Gastroesophageal sphincter (tissue), 4 donors: Measurements from ENCODE around the gene TBCD. TPM values are rescaled to one million over a fixed set of nuclear protein-coding genes. Genes with fewer than 3 reads are reported as not detected.

Experiments used
- ATAC-seq: fragments of 150-250 bp; one replicate; pipeline ENCODE4 v1.9.1; 2016; ENCODE audit warnings: mild to moderate bottlenecking, moderate library complexity
- H3K27ac ChIP-seq, 4 donors: fragments of 200-600 bp; sonication (generic) in 3 of 4; 1 replicate in 3 of 4; 2 replicates in 1 of 4; pipeline ENCODE4 v1.5.1; 2016 to 2019
- H3K27me3 ChIP-seq: fragments of 200-600 bp; sonication (generic); one replicate; pipeline ENCODE4 v1.5.1; 2019
- H3K36me3 ChIP-seq, 2 donors: fragments of 200-600 bp; sonication (generic); one replicate each; pipeline ENCODE4 v1.5.1; 2019; ENCODE audit warnings: control low read depth in 1 of 2
- H3K4me1 ChIP-seq, 3 donors: fragments of 200-600 bp; sonication (generic); 1 replicate in 2 of 3; 2 replicates in 1 of 3; pipeline ENCODE4 v1.5.1; 2016 to 2019; ENCODE audit warnings: control low read depth in 2 of 3
- H3K4me3 ChIP-seq, 2 donors: fragments of 200-600 bp; sonication (generic); one replicate each; pipeline ENCODE4 v1.5.1; 2019; ENCODE audit warnings: mild to moderate bottlenecking in 1 of 2, moderate library complexity in 1 of 2
- H3K9me3 ChIP-seq, 3 donors: fragments of 200-600 bp; sonication (generic); one replicate each; pipeline ENCODE4 v1.5.1; 2017 to 2019; ENCODE audit warnings: control low read depth in 2 of 3
- CTCF ChIP-seq, 4 experiments: fragments of 200-600 bp in 2 of 4; fragments of 450-650 bp in 2 of 4; sonication (generic) in 1 of 4; IDR thresholded peaks; one replicate each; pipeline ENCODE4 v1.5.1; 2017 to 2019; ENCODE audit warnings: antibody characterized with exemption in 4 of 4, mild to moderate bottlenecking in 2 of 4, moderate library complexity in 2 of 4
- EP300 ChIP-seq: sonication (generic); formaldehyde crosslinking; IDR thresholded peaks from one replicate; pipeline ENCODE4 v1.6.1; 2017; ENCODE audit warnings: antibody characterized with exemption, mild to moderate bottlenecking
- POLR2A ChIP-seq, 2 donors: fragments of 450-650 bp; IDR thresholded peaks; one replicate each; pipeline ENCODE4 v1.6.1; 2017; ENCODE audit warnings: antibody characterized with exemption in 2 of 2, mild to moderate bottlenecking in 2 of 2, moderate library complexity in 1 of 2
- POLR2AphosphoS5 ChIP-seq: sonication (generic); formaldehyde crosslinking; IDR thresholded peaks from one replicate; pipeline ENCODE4 v1.6.1; 2017; ENCODE audit warnings: antibody characterized with exemption
- WGBS, 2 donors: methylation state at CpG; one replicate each; pipeline ENCODE4 v1.1.5; 2018; ENCODE audit warnings: low coverage in 1 of 2; 5-methylcytosine and 5-hydroxymethylcytosine counted together
- total RNA-seq, 4 donors: library from RNA; depleted of rRNA; stranded (reverse); fragments of >200 nt; gene quantifications; one replicate each; pipeline ENCODE4 v1.1.0, GENCODE V29; 2016

The TBCD gene
- total RNA-seq, 4 donors from 2014 or later = 32.0 to 57.8 (median 47.0) TPM

DNA sequence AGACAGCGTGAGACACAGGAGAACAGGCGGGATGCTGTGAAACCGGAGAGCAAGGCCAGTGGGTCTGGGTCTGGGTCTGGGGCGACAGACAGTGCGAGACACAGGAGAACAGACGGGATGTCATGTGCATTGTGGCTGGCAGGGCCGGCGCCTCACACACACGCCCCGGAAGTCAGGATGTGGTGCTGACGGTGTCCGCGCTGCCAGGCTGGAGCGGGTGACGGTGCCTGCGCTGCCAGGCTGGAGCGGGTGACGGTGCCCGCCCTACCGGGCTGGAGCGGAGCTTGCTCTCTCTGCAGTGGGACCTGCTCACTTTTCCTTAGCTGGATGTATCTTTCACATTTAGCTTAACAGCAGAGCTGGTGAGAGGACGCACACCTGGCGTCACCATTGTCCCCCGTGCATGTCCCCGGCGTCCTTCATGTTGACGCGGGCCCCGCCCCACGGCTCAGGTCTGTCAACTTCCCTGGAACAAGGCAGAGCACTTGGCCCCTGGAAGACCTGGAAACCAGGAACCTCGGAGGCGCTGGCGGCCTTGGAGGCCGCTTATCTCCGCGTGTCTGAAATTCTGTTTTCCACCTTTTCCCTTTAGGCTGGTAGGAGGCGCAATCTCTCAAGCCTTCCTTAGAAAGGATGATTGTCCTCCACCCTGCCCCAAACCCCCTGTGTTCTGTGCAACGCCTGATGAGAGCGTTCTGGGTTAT lies 131.0 kb downstream of the TBCD start:
- WGBS, 2 donors = 89 to 94% methylated on average over 7 to 23 of the region's 39 CpGs
- no peak overlapping the region for H3K4me3 ChIP-seq
- ATAC-seq = no peak
- H3K27ac ChIP-seq = peak overlapping the region in 3 of 4 donors; percentile 64 to 69 (median 66)
- no peaks in the 10 kb centered on the region for H3K9me3 ChIP-seq
- peaks cover 0 to 10% of the 10 kb centered on the region in 2 donors for H3K36me3 ChIP-seq
- peaks cover 0 to 74% (median 18%) of the 10 kb centered on the region in 3 donors for H3K4me1 ChIP-seq
- TF ChIP-seq POLR2A (IDR thresholded peaks at IDR 0.05) (no peak), EP300 (no peak), POLR2AphosphoS5 (no peak), CTCF (IDR thresholded peaks at IDR 0.05) (no peak)
- no peaks in the 10 kb centered on the region for H3K27me3 ChIP-seq

DNA sequence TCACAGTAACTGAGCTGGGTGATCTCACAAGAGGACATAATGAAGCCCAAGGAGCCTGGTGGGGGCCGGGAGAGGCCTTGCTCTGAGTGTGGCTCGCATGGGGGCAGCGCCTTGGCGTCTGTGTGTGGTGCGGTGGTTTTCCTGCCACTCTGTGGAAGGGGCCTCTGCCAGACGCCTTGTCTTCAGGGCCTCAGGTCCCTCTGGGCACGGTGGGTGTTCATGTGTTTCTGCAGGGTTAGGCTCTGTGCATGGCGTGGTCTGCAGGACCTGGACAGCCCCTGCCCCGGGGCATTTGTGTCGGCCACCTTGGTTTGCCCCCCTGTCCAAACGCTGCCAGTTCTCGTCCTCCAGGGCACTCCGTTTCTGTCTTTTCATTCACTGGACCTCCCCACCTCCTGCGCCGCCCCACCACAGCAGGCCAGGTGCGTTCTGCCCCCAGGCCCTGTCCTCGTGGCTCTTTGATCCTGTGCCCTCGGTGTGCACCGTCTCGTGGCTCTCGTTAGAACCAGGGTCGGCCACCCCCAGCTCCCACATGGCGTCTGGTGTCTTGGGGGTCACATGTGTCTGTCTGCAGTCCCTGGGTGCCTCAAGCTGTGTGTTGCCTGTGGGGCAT lies 131.7 kb downstream of the TBCD start:
- Histone ChIP-seq H3K9me3 (no peaks in the 10 kb centered on the region), H3K4me3 (no peak overlapping the region), H3K4me1 (peaks cover 0 to 69% (median 18%) of the 10 kb centered on the region in 3 donors), H3K27me3 (no peaks in the 10 kb centered on the region), H3K36me3 (peaks cover 0 to 10% of the 10 kb centered on the region in 2 donors), H3K27ac (peak overlapping the region in 1 of 4 donors; percentile 66)
- ATAC-seq = no peak
- TF ChIP-seq EP300 (no peak), POLR2AphosphoS5 (no peak), POLR2A (IDR thresholded peaks at IDR 0.05) (no peak), CTCF (IDR thresholded peaks at IDR 0.05) (no peak)
- 94% methylated on average over 18 of the region's 23 CpGs; no CpG with 5 or more reads in 1 of the 2 donors for WGBS, 2 donors

DNA sequence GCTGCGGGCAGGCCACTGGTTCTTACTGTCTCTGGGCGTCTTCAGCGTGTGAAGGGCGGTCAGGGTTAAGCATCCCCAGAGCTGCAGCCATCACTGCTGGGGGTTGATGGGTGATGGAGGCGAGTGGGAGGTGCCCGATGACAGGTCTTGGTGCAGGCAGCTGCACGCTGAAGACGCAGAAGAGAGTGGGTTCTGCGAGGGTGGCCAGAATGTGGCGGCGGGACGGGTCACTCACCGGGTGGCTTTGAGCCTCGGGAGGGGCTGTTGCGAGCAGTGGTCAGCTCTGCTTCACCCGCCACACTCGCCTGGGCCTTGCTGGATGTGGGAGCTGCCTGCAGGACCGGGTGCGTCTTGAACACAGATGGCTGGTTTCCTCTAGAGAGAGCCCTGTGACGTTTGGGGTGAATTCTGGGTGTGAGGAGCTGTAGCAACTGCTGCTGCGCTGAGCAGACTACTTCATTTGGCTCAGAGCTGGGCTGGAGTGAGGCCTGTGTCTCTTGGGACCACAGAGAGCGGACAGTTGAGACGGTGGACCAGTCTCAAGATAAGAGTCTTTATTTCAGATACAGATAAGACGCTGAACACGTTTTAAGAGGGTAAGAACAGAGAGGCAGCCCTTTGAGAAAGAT lies 132.6 kb downstream of the TBCD start:
- no peaks in the 10 kb centered on the region for H3K9me3 ChIP-seq
- no peak for ATAC-seq
- no peak overlapping the region for H3K4me3 ChIP-seq
- H3K27ac ChIP-seq = peak overlapping the region in 3 of 4 donors; percentile 25 to 39 (median 37)
- no peaks in the 10 kb centered on the region for H3K27me3 ChIP-seq
- WGBS, 2 donors = 63 to 71% methylated on average over 9 to 10 of the region's 25 CpGs
- H3K4me1 ChIP-seq = peaks cover 0 to 68% (median 14%) of the 10 kb centered on the region in 3 donors
- TF ChIP-seq POLR2AphosphoS5 (no peak), EP300 (no peak), POLR2A (IDR thresholded peaks at IDR 0.05) (no peak), CTCF (IDR thresholded peaks at IDR 0.05) (no peak)
- peaks cover 0 to 10% of the 10 kb centered on the region in 2 donors for H3K36me3 ChIP-seq

DNA sequence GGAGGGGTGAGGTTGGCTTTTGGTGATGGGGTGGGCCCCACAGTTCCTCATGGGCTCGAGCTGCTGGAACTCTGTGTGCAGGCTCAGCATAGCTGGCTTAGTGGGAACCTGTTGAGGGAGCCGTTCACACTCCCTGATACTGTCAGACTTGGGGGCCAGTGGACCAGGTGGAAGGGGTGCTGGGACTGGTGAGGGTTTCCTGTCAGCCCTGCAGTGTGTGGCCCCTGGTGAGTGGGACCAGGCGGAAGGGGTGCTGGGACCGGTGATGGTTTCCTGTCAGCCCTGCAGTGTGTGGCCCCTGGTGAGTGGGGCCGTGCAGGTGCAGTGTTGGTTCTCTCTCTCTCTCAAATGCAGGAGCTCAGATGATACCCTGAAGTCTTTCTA lies 133.1 kb downstream of the TBCD start:
- Histone ChIP-seq H3K27ac (peak overlapping the region in 2 of 4 donors; percentile 25 to 39), H3K36me3 (peaks cover 0 to 15% of the 10 kb centered on the region in 2 donors), H3K27me3 (no peaks in the 10 kb centered on the region), H3K4me3 (no peak overlapping the region), H3K9me3 (no peaks in the 10 kb centered on the region), H3K4me1 (peaks cover 0 to 63% (median 14%) of the 10 kb centered on the region in 3 donors)
- no peak for ATAC-seq
- TF ChIP-seq POLR2A (IDR thresholded peaks at IDR 0.05) (no peak), CTCF (IDR thresholded peaks at IDR 0.05) (no peak), EP300 (no peak)
- 70 to 83% methylated on average over 1 to 3 of the region's 5 CpGs for WGBS, 2 donors
